Panc1 (cell line): ENCODE data around the gene THUMPD2. TPM values are rescaled to one million over a fixed set of nuclear protein-coding genes. Genes with fewer than 3 reads are reported as not detected.

ENCODE experiments used
- ATAC-seq: fragments of 200-7000 bp; cut with Tn5 transposase; 2 replicates; pipeline ENCODE4 v1.9.1; 2020; ENCODE audit warnings: mild to moderate bottlenecking, moderate library complexity
- BruUV-seq: library from RNA; stranded (reverse); fragments of 400-500 nt; replicated peaks from 2 replicates; lab custom pipeline; 2021; lab: Mats Ljungman, UMichigan
- CTCF ChIA-PET: fragments of 300-600 bp; sonication (Branson Sonifier 250); formaldehyde crosslinking; loops from one replicate; lab custom pipeline; 2022; ENCODE audit warnings: antibody characterized with exemption; lab: Charles Lee
- POLR2A ChIA-PET: fragments of 300-600 bp; sonication (Branson Sonifier 250); formaldehyde crosslinking; loops from one replicate; lab custom pipeline; 2022; ENCODE audit warnings: antibody characterized with exemption; lab: Charles Lee
- DNase-seq: peaks from one replicate; pipeline ENCODE4 v3.0.0-alpha.2; 2010; ENCODE audit warnings: low read depth, low spot score
- H3K27ac ChIP-seq: 2 replicates; pipeline ENCODE4 v1.5.1; 2011; ENCODE audit warnings: mild to moderate bottlenecking, low read length, inconsistent platforms
- H3K27me3 ChIP-seq: fragments of 200-500 bp; sonication (Bioruptor generic); 2 replicates; pipeline ENCODE4 v1.6.0; 2014; ENCODE audit warnings: low read length, inconsistent platforms; ENCODE audit not compliant: control insufficient read depth, insufficient read depth
- H3K36me3 ChIP-seq: fragments of 200-500 bp; sonication (Bioruptor generic); 2 replicates; pipeline ENCODE4 v1.5.1; 2014; ENCODE audit warnings: inconsistent platforms, mild to moderate bottlenecking, low read length, moderate library complexity; ENCODE audit not compliant: control insufficient read depth, insufficient read depth
- H3K4me1 ChIP-seq: 2 replicates; pipeline ENCODE4 v1.5.1; 2011; ENCODE audit warnings: inconsistent platforms, mild to moderate bottlenecking, low read length, moderate library complexity; ENCODE audit not compliant: control insufficient read depth, insufficient read depth
- H3K4me3 ChIP-seq, 2 experiments: 2 replicates each; pipeline ENCODE4 v1.5.1; 2011 to 2012; ENCODE audit warnings: low read depth in 2 of 2, low read length in 2 of 2, mild to moderate bottlenecking in 2 of 2, inconsistent platforms in 1 of 2, moderate library complexity in 1 of 2
- H3K9me3 ChIP-seq: fragments of 200-500 bp; sonication (Bioruptor generic); 2 replicates; pipeline ENCODE4 v1.5.1; 2014; ENCODE audit warnings: low read depth, mild to moderate bottlenecking, inconsistent platforms, low read length, moderate library complexity; ENCODE audit not compliant: control insufficient read depth, insufficient read depth
- POLR2AphosphoS5 ChIP-seq: IDR thresholded peaks from 2 replicates; pipeline ENCODE4 v1.6.1; 2012; ENCODE audit warnings: mild to moderate bottlenecking, low read depth, low read length, moderate library complexity
- SIN3A ChIP-seq: IDR thresholded peaks from 2 replicates; pipeline ENCODE4 v1.6.1; 2012; ENCODE audit warnings: low read depth, mild to moderate bottlenecking, low read length, moderate library complexity, borderline replicate concordance; ENCODE audit not compliant: insufficient read depth
- TCF7L2 ChIP-seq: IDR thresholded peaks from 2 replicates; pipeline ENCODE4 v1.6.1; 2011; ENCODE audit warnings: mild to moderate bottlenecking, low read depth, low read length, inconsistent platforms
- in situ Hi-C: cut with HindIII; loops from 2 replicates; pipeline ENCODE4 v1.10.0; 2016; ENCODE audit warnings: low sequenced_read_pairs, low pct_unique_long_range_greater_than_20kb
- intact Hi-C: fragments of 100-400 bp; cut with micrococcal nuclease; formaldehyde crosslinking; loops from one replicate; pipeline ENCODE4 v1.10.0; 2022; ENCODE audit not compliant: unreplicated experiment
- total RNA-seq: library from RNA; stranded (reverse); gene quantifications from one replicate; pipeline ENCODE4 v1.2.1, GENCODE V29; 2021; ENCODE audit not compliant: unreplicated experiment
- TF ChIP-seq, protein P1 (sequence below), 2 experiments: IDR thresholded peaks; 2 replicates each; pipeline ENCODE4 v1.6.1; 2011 to 2012; ENCODE audit warnings: low read depth in 2 of 2, control low read depth in 1 of 2, low read length in 1 of 2, mild to moderate bottlenecking in 1 of 2, moderate library complexity in 1 of 2; ENCODE audit not compliant: insufficient read depth in 1 of 2
- TF ChIP-seq, protein P2 (sequence below): fragments of 450-650 bp; IDR thresholded peaks from 2 replicates; pipeline ENCODE4 v1.5.1; 2017; ENCODE audit warnings: mild to moderate bottlenecking

THUMPD2 gene
- total RNA-seq, 1 experiment from 2014 or later = 13.7 TPM

- Histone ChIP-seq H3K27ac (no peak overlapping the region), H3K4me3 (no peak overlapping the region), H3K9me3 (no peaks in the 10 kb centered on the region), H3K4me1 (no peaks in the 10 kb centered on the region), H3K36me3 (peaks cover 43% of the 10 kb centered on the region), H3K27me3 (no peaks in the 10 kb centered on the region)
- in situ Hi-C loops = no loop called here
- ATAC-seq (no peak), DNase-seq (no peak)
- POLR2A ChIA-PET = no interaction called here
- TF ChIP-seq POLR2AphosphoS5 = no peak
- TF ChIP-seq, protein P1, sequence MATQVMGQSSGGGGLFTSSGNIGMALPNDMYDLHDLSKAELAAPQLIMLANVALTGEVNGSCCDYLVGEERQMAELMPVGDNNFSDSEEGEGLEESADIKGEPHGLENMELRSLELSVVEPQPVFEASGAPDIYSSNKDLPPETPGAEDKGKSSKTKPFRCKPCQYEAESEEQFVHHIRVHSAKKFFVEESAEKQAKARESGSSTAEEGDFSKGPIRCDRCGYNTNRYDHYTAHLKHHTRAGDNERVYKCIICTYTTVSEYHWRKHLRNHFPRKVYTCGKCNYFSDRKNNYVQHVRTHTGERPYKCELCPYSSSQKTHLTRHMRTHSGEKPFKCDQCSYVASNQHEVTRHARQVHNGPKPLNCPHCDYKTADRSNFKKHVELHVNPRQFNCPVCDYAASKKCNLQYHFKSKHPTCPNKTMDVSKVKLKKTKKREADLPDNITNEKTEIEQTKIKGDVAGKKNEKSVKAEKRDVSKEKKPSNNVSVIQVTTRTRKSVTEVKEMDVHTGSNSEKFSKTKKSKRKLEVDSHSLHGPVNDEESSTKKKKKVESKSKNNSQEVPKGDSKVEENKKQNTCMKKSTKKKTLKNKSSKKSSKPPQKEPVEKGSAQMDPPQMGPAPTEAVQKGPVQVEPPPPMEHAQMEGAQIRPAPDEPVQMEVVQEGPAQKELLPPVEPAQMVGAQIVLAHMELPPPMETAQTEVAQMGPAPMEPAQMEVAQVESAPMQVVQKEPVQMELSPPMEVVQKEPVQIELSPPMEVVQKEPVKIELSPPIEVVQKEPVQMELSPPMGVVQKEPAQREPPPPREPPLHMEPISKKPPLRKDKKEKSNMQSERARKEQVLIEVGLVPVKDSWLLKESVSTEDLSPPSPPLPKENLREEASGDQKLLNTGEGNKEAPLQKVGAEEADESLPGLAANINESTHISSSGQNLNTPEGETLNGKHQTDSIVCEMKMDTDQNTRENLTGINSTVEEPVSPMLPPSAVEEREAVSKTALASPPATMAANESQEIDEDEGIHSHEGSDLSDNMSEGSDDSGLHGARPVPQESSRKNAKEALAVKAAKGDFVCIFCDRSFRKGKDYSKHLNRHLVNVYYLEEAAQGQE (IDR thresholded peaks at IDR 0.05; ENCODE audit: insufficient read depth in 1 of 2, low read depth in 2 of 2, low read length in 1 of 2) = no peak
- BruUV-seq = no TSS peak
- CTCF ChIA-PET = no interaction called here
- intact Hi-C loops = no loop called here
These were observed 35.7 kb downstream of the THUMPD2 start for GRCh38 chr2:39743269-39743776.

GRCh38 chr2:39741871-39742270 lies 37.2 kb downstream of the THUMPD2 start:
- ChIA-PET POLR2A (interaction anchor here (0.6 kb wide), 1 partner anchor 40 kb away, joined by 6 read pairs; no protein-coding TSS in a partner anchor), CTCF (no interaction called here)
- in situ Hi-C loops (no loop called here), intact Hi-C loops (no loop called here)
- Histone ChIP-seq H3K27me3 (no peaks in the 10 kb centered on the region), H3K9me3 (no peaks in the 10 kb centered on the region), H3K36me3 (peaks cover 43% of the 10 kb centered on the region), H3K4me3 (no peak overlapping the region), H3K4me1 (no peaks in the 10 kb centered on the region), H3K27ac (no peak overlapping the region)
- ATAC-seq = no peak
- TF ChIP-seq TCF7L2 (no peak), POLR2AphosphoS5 (no peak), SIN3A (no peak)
- TF ChIP-seq, protein P1 (IDR thresholded peaks at IDR 0.05; ENCODE audit: insufficient read depth in 1 of 2, low read depth in 2 of 2, low read length in 1 of 2) = no peak
- TF ChIP-seq, protein P2, sequence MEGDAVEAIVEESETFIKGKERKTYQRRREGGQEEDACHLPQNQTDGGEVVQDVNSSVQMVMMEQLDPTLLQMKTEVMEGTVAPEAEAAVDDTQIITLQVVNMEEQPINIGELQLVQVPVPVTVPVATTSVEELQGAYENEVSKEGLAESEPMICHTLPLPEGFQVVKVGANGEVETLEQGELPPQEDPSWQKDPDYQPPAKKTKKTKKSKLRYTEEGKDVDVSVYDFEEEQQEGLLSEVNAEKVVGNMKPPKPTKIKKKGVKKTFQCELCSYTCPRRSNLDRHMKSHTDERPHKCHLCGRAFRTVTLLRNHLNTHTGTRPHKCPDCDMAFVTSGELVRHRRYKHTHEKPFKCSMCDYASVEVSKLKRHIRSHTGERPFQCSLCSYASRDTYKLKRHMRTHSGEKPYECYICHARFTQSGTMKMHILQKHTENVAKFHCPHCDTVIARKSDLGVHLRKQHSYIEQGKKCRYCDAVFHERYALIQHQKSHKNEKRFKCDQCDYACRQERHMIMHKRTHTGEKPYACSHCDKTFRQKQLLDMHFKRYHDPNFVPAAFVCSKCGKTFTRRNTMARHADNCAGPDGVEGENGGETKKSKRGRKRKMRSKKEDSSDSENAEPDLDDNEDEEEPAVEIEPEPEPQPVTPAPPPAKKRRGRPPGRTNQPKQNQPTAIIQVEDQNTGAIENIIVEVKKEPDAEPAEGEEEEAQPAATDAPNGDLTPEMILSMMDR = no peak
- BruUV-seq = no TSS peak
- DNase-seq = no peak
